HepG2 (cell line): Measurements from ENCODE around the gene ECEL1. TPM values are rescaled to one million over a fixed set of nuclear protein-coding genes. Genes with fewer than 3 reads are reported as not detected.
A peak's percentile ranks its signal among the peaks of the same experiment; 100 is the strongest.

ENCODE experiments used
- KDM2A ChIP-seq: sonication (generic); formaldehyde crosslinking; IDR thresholded peaks from 2 replicates; pipeline ENCODE4 v1.4.0; 2020; ENCODE audit warnings: low read depth, missing genetic modification reagents, borderline replicate concordance
- MTA1 ChIP-seq: sonication (generic); formaldehyde crosslinking; IDR thresholded peaks from 2 replicates; pipeline ENCODE4 v1.4.0; 2020; ENCODE audit warnings: missing genetic modification reagents, mild to moderate bottlenecking, borderline replicate concordance
- PATZ1 ChIP-seq: sonication (generic); formaldehyde crosslinking; IDR thresholded peaks from 2 replicates; pipeline ENCODE4 v1.4.0; 2020; ENCODE audit warnings: missing genetic modification reagents
- PCBP2 ChIP-seq: fragments of 200-400 bp; formaldehyde crosslinking; optimal IDR thresholded peaks from 2 replicates; pipeline ENCODE3; 2018; ENCODE audit warnings: low read length, low read depth; ENCODE audit not compliant: poor library complexity, severe bottlenecking
- PHF8 ChIP-seq: sonication (generic); formaldehyde crosslinking; IDR thresholded peaks from 2 replicates; pipeline ENCODE4 v1.5.0; 2020; ENCODE audit warnings: missing genetic modification reagents
- REPIN1 ChIP-seq: sonication (generic); formaldehyde crosslinking; IDR thresholded peaks from 2 replicates; pipeline ENCODE4 v1.8.0; 2022; ENCODE audit warnings: missing genetic modification reagents, low read depth, mild to moderate bottlenecking, borderline replicate concordance
- RFX1 ChIP-seq: fragments of 450-650 bp; IDR thresholded peaks from 2 replicates; pipeline ENCODE4 v1.6.1; 2017
- RFX5 ChIP-seq: IDR thresholded peaks from 2 replicates; pipeline ENCODE4 v1.6.1; 2011; ENCODE audit warnings: low read depth, low read length, improper control_type of control experiment
- SAFB2 ChIP-seq: sonication (generic); formaldehyde crosslinking; IDR thresholded peaks from 2 replicates; pipeline ENCODE4 v1.5.1; 2020; ENCODE audit warnings: missing genetic modification reagents, low read depth, mild to moderate bottlenecking, borderline replicate concordance
- TARDBP ChIP-seq: sonication (generic); formaldehyde crosslinking; IDR thresholded peaks from 2 replicates; pipeline ENCODE4 v1.8.0; 2022; ENCODE audit warnings: mild to moderate bottlenecking, missing genetic modification reagents
- THAP8 ChIP-seq: sonication (generic); formaldehyde crosslinking; IDR thresholded peaks from 2 replicates; pipeline ENCODE4 v1.5.1; 2020; ENCODE audit warnings: missing genetic modification reagents, mild to moderate bottlenecking, borderline replicate concordance
- ZFY ChIP-seq: sonication (generic); formaldehyde crosslinking; IDR thresholded peaks from 2 replicates; pipeline ENCODE4 v1.4.0; 2020; ENCODE audit warnings: missing genetic modification reagents
- ZNF414 ChIP-seq: sonication (generic); formaldehyde crosslinking; IDR thresholded peaks from 2 replicates; pipeline ENCODE4 v1.5.0; 2020; ENCODE audit warnings: missing genetic modification reagents
- ZNF761 ChIP-seq: sonication (generic); formaldehyde crosslinking; conservative IDR thresholded peaks from 2 replicates; pipeline ENCODE4 v1.4.0; 2020; ENCODE audit warnings: mild to moderate bottlenecking, missing genetic modification reagents
- ZNF772 ChIP-seq: sonication (generic); formaldehyde crosslinking; IDR thresholded peaks from 2 replicates; pipeline ENCODE4 v1.5.0; 2020; ENCODE audit warnings: mild to moderate bottlenecking, missing genetic modification reagents
- ZSCAN22 ChIP-seq: sonication (generic); formaldehyde crosslinking; IDR thresholded peaks from 2 replicates; pipeline ENCODE4 v1.4.0; 2020; ENCODE audit warnings: mild to moderate bottlenecking, missing genetic modification reagents
- polyA plus RNA-seq, 8 experiments: library from polyadenylated mRNA; depleted of rRNA in 3 of 8; stranded (reverse) in 7 of 8; unstranded in 1 of 8; fragments of >200 nt; fragmentation: Illumina TruSeq in 4 of 8; extraction: Trizol in 4 of 8; gene quantifications; 2 replicates each; pipeline versions ENCODE4 v1.2.1 to v1.2.3, GENCODE V29; 2011 to 2016; ENCODE audit warnings: low read depth in 4 of 8, missing spikeins in 1 of 8, mixed read lengths in 1 of 8; ENCODE audit not compliant: insufficient read depth in 1 of 8
- total RNA-seq, 5 experiments: library from RNA; depleted of rRNA; stranded (reverse); fragments of >200 nt; fragmentation: Illumina TruSeq; extraction: Trizol; gene quantifications; 2 replicates each; pipeline ENCODE4 v1.2.3, GENCODE V29; 2016; ENCODE audit warnings: low read depth in 1 of 5
- TF ChIP-seq, protein P1 (sequence below): sonication (generic); formaldehyde crosslinking; IDR thresholded peaks from 2 replicates; pipeline ENCODE4 v1.9.0; 2022; ENCODE audit warnings: low read depth, missing genetic modification reagents
- TF ChIP-seq, protein P2 (sequence below): sonication (generic); formaldehyde crosslinking; IDR thresholded peaks from 2 replicates; pipeline ENCODE4 v1.5.1; 2020; ENCODE audit warnings: mild to moderate bottlenecking, missing genetic modification reagents, moderate library complexity

Gene ECEL1
- total and polyA plus RNA-seq, 2 of the 13 experiments (the other 11 are each of a cell fraction or from before 2014, with no cell fraction given): not detected

- TF ChIP-seq, protein P1, sequence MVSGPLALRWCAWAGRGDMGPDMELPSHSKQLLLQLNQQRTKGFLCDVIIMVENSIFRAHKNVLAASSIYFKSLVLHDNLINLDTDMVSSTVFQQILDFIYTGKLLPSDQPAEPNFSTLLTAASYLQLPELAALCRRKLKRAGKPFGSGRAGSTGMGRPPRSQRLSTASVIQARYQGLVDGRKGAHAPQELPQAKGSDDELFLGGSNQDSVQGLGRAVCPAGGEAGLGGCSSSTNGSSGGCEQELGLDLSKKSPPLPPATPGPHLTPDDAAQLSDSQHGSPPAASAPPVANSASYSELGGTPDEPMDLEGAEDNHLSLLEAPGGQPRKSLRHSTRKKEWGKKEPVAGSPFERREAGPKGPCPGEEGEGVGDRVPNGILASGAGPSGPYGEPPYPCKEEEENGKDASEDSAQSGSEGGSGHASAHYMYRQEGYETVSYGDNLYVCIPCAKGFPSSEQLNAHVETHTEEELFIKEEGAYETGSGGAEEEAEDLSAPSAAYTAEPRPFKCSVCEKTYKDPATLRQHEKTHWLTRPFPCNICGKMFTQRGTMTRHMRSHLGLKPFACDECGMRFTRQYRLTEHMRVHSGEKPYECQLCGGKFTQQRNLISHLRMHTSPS (CRISPR knock-in tag): peak; percentile 8; the same call in 1 of the 2 replicates
- TF ChIP-seq REPIN1 (CRISPR knock-in tag): 0 out of 2 replicates have a peak, but pooled peaks have one; percentile 43
- TF ChIP-seq PCBP2: no peak
- no peak for TF ChIP-seq RFX5
- no peak for TF ChIP-seq RFX1
- TF ChIP-seq PATZ1 (CRISPR knock-in tag): peak; percentile 51; the same call in 1 of the 2 replicates
- TF ChIP-seq ZFY (CRISPR knock-in tag): peak; percentile 59; the same call in 1 of the 2 replicates
- TF ChIP-seq PHF8 (CRISPR knock-in tag): peak; percentile 58
- TF ChIP-seq MTA1: peak; percentile 39; the same call in 1 of the 2 replicates
- 0 out of 2 replicates have a peak, but pooled peaks have one; percentile 36 for TF ChIP-seq ZNF414 (CRISPR knock-in tag)
- TF ChIP-seq KDM2A: peak; percentile 84
- TF ChIP-seq ZNF772: 0 out of 2 replicates have a peak, but pooled peaks have one; percentile 14
- TF ChIP-seq, protein P2, sequence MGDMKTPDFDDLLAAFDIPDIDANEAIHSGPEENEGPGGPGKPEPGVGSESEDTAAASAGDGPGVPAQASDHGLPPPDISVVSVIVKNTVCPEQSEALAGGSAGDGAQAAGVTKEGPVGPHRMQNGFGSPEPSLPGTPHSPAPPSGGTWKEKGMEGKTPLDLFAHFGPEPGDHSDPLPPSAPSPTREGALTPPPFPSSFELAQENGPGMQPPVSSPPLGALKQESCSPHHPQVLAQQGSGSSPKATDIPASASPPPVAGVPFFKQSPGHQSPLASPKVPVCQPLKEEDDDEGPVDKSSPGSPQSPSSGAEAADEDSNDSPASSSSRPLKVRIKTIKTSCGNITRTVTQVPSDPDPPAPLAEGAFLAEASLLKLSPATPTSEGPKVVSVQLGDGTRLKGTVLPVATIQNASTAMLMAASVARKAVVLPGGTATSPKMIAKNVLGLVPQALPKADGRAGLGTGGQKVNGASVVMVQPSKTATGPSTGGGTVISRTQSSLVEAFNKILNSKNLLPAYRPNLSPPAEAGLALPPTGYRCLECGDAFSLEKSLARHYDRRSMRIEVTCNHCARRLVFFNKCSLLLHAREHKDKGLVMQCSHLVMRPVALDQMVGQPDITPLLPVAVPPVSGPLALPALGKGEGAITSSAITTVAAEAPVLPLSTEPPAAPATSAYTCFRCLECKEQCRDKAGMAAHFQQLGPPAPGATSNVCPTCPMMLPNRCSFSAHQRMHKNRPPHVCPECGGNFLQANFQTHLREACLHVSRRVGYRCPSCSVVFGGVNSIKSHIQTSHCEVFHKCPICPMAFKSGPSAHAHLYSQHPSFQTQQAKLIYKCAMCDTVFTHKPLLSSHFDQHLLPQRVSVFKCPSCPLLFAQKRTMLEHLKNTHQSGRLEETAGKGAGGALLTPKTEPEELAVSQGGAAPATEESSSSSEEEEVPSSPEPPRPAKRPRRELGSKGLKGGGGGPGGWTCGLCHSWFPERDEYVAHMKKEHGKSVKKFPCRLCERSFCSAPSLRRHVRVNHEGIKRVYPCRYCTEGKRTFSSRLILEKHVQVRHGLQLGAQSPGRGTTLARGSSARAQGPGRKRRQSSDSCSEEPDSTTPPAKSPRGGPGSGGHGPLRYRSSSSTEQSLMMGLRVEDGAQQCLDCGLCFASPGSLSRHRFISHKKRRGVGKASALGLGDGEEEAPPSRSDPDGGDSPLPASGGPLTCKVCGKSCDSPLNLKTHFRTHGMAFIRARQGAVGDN (CRISPR knock-in tag): peak; percentile 74
- TF ChIP-seq SAFB2 (CRISPR knock-in tag): 0 out of 2 replicates have a peak, but pooled peaks have one; percentile 60
- 0 out of 2 replicates have a peak, but pooled peaks have one; percentile 51 for TF ChIP-seq ZNF761
- TF ChIP-seq ZSCAN22 (CRISPR knock-in tag): no peak
- peak; percentile 45; the same call in 1 of the 2 replicates for TF ChIP-seq THAP8 (CRISPR knock-in tag)
- TF ChIP-seq TARDBP (CRISPR knock-in tag): 0 out of 2 replicates have a peak, but pooled peaks have one; percentile 20
These were observed 36.3 kb upstream of the ECEL1 start (continued) for GRCh38 chr2:232523682-232524597.
